ENCODE results near the gene BATF3. TPM values are rescaled to one million over a fixed set of nuclear protein-coding genes. Genes with fewer than 3 reads are reported as not detected.

BATF3 gene
- total and polyA plus RNA-seq, 2 of the 4 experiments (the other 2 are of a cell fraction): 1.6 to 3.9 TPM

DNA sequence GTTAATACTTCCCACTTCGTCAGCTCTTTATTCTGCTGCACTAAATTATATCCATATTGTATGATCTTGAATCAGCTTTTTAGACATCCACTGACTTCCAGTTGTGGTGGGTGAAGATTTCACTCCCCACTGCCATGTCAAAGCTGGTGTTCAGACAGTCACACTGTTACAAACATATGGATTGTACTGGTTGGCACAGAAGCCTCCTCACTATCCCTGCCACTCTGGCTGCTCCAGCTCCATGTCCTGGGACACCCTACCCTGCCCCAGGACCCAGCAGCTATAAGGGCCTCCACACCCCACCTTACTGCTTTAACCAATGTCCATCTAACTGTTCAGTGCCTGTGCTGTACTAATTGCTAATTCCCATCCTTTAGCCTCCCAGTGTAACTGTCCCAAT, 32.0 kb upstream of the BATF3 start:
- H3K27me3 ChIP-seq (ENCODE audit: control insufficient read depth, insufficient read depth, low read length): no peaks in the 10 kb centered on the region
- H2AK9ac ChIP-seq (replicated peaks; ENCODE audit: low read depth, low read length, poor library complexity): no peak overlapping the region
- H3K4me3 ChIP-seq (ENCODE audit: insufficient read depth, low read depth, low read length): no peak overlapping the region
- no peak overlapping the region for H4K5ac ChIP-seq (ENCODE audit: low read depth, low read length)
- dilution Hi-C loops (cut with HindIII; ENCODE audit: low sequenced_read_pairs, unreplicated experiment) (no loop called here), intact Hi-C loops (cut with micrococcal nuclease) (no loop called here), in situ Hi-C loops (cut with MboI; ENCODE audit: low sequenced_read_pairs) (no loop called here)
- H2AK5ac ChIP-seq (ENCODE audit: low read depth, low read length): no peak overlapping the region
- no peak overlapping the region for H3K9ac ChIP-seq (ENCODE audit: low read depth, low read length)
- H4K20me1 ChIP-seq (ENCODE audit: insufficient read depth, low read length): no peaks in the 10 kb centered on the region
- no peak overlapping the region for H2BK5ac ChIP-seq (ENCODE audit: low read depth, low read length, poor library complexity, severe bottlenecking)
- no peak overlapping the region for H3K27ac ChIP-seq (ENCODE audit: insufficient read depth, low read length)
- no peak for TF ChIP-seq MXI1 (IDR thresholded peaks at IDR 0.05; ENCODE audit: borderline replicate concordance, low read depth, low read length)
- TF ChIP-seq MAFK (IDR thresholded peaks at IDR 0.05; ENCODE audit: low read depth, low read length): no peak
- TF ChIP-seq, protein P1, sequence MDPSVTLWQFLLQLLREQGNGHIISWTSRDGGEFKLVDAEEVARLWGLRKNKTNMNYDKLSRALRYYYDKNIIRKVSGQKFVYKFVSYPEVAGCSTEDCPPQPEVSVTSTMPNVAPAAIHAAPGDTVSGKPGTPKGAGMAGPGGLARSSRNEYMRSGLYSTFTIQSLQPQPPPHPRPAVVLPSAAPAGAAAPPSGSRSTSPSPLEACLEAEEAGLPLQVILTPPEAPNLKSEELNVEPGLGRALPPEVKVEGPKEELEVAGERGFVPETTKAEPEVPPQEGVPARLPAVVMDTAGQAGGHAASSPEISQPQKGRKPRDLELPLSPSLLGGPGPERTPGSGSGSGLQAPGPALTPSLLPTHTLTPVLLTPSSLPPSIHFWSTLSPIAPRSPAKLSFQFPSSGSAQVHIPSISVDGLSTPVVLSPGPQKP (IDR thresholded peaks at IDR 0.05; ENCODE audit: borderline replicate concordance, low read depth, low read length): no peak
- no peak for TF ChIP-seq NFE2L2 (IDR thresholded peaks at IDR 0.05; ENCODE audit: low read depth, low read length)
- TF ChIP-seq CHD1 (IDR thresholded peaks at IDR 0.05; ENCODE audit: low read depth, low read length): no peak
- TF ChIP-seq SMC3 (IDR thresholded peaks at IDR 0.05; ENCODE audit: low read depth, low read length): no peak
- TF ChIP-seq RFX5 (IDR thresholded peaks at IDR 0.05; ENCODE audit: low read depth, low read length): no peak
- TF ChIP-seq, protein P2, sequence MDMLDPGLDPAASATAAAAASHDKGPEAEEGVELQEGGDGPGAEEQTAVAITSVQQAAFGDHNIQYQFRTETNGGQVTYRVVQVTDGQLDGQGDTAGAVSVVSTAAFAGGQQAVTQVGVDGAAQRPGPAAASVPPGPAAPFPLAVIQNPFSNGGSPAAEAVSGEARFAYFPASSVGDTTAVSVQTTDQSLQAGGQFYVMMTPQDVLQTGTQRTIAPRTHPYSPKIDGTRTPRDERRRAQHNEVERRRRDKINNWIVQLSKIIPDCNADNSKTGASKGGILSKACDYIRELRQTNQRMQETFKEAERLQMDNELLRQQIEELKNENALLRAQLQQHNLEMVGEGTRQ (IDR thresholded peaks at IDR 0.05; ENCODE audit: low read depth, low read length): no peak
- TF ChIP-seq RAD21 (IDR thresholded peaks at IDR 0.05; ENCODE audit: low read length): no peak
- TF ChIP-seq, protein P3, sequence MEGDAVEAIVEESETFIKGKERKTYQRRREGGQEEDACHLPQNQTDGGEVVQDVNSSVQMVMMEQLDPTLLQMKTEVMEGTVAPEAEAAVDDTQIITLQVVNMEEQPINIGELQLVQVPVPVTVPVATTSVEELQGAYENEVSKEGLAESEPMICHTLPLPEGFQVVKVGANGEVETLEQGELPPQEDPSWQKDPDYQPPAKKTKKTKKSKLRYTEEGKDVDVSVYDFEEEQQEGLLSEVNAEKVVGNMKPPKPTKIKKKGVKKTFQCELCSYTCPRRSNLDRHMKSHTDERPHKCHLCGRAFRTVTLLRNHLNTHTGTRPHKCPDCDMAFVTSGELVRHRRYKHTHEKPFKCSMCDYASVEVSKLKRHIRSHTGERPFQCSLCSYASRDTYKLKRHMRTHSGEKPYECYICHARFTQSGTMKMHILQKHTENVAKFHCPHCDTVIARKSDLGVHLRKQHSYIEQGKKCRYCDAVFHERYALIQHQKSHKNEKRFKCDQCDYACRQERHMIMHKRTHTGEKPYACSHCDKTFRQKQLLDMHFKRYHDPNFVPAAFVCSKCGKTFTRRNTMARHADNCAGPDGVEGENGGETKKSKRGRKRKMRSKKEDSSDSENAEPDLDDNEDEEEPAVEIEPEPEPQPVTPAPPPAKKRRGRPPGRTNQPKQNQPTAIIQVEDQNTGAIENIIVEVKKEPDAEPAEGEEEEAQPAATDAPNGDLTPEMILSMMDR (conservative IDR thresholded peaks at IDR 0.05; ENCODE audit: low read depth, low read length): no peak
- no peak for TF ChIP-seq RCOR1 (IDR thresholded peaks at IDR 0.05; ENCODE audit: insufficient replicate concordance, low read length)
- TF ChIP-seq CEBPB (IDR thresholded peaks at IDR 0.05; ENCODE audit: low read depth, low read length): no peak
- no peak for TF ChIP-seq FOS (IDR thresholded peaks at IDR 0.05; ENCODE audit: low read depth, low read length)
- no peak for TF ChIP-seq BHLHE40 (IDR thresholded peaks at IDR 0.05; ENCODE audit: low read depth, low read length)
- no peak for TF ChIP-seq POLR2A (IDR thresholded peaks at IDR 0.05; ENCODE audit: low read depth, low read length)
- no peak for TF ChIP-seq MAZ (IDR thresholded peaks at IDR 0.05; ENCODE audit: borderline replicate concordance, low read depth, low read length)
- no peaks in the 10 kb centered on the region for H3K79me1 ChIP-seq (ENCODE audit: low read depth in 1 of 2, low read length in 2 of 2)
- BruUV-seq (replicated peaks): no TSS peak
- H3K36me3 ChIP-seq (ENCODE audit: control insufficient read depth, insufficient read depth, low read length): no peaks in the 10 kb centered on the region
- H2AFZ ChIP-seq (replicated peaks; ENCODE audit: low read length, poor library complexity): no peak overlapping the region
- ATAC-seq (ENCODE audit: low read depth) (no peak), DNase-seq (no peak)
- no peak overlapping the region for H2BK20ac ChIP-seq (ENCODE audit: low read depth, low read length)
- no peak overlapping the region for H3K4ac ChIP-seq (ENCODE audit: low read depth, low read length)
- no peaks in the 10 kb centered on the region for H3K9me3 ChIP-seq (ENCODE audit: control insufficient read depth, insufficient read depth, low read length)
- H2BK120ac ChIP-seq (ENCODE audit: low read depth, low read length): no peak overlapping the region
- WGBS, 2 experiments (ENCODE audit: extremely low coverage in 2 of 2, insufficient read length in 1 of 2): no CpG with 5 or more reads among the region's 1 CpG
- H3K9me1 ChIP-seq (ENCODE audit: insufficient read depth, low read length): 0 out of 2 replicates have a peak, but pooled peaks cover 3% of the 10 kb centered on the region
- H4K8ac ChIP-seq (ENCODE audit: low read depth in 2 of 2, low read length in 2 of 2): no peak overlapping the region
- ChIA-PET POLR2A (ENCODE audit: unreplicated experiment) (no interaction called here), CTCF (interaction anchor here (0.8 kb wide), 1 partner anchor 30 kb away, joined by 4 read pairs; no protein-coding TSS in a partner anchor)
- no peak overlapping the region for H3K14ac ChIP-seq (replicated peaks; ENCODE audit: low read depth, low read length)
- no peak overlapping the region for H4K91ac ChIP-seq (ENCODE audit: insufficient read depth, low read depth, low read length)
- H3K23ac ChIP-seq (ENCODE audit: low read depth, low read length): no peak overlapping the region
- H3K56ac ChIP-seq (ENCODE audit: extremely low read depth, insufficient read depth, low read length): no peak overlapping the region
- no peak overlapping the region for H3K4me2 ChIP-seq (ENCODE audit: low read depth, low read length)
- no peak overlapping the region for H2BK15ac ChIP-seq (ENCODE audit: low read depth, low read length)
- H3K4me1 ChIP-seq (ENCODE audit: control insufficient read depth, insufficient read depth, low read length): no peaks in the 10 kb centered on the region
- H3K18ac ChIP-seq (ENCODE audit: low read depth, low read length): no peak overlapping the region

Data from IMR-90 (cell line).